ENCODE measurements around the gene AFAP1L2.

GRCh38 chr10:114319406-114320248, 84.7 kb downstream of the AFAP1L2 start:
- no peak for TF ChIP-seq CTCF (IDR thresholded peaks at IDR 0.05)
- TF ChIP-seq POLR2A (IDR thresholded peaks at IDR 0.05), result no peak

All from right lobe of liver (tissue), 4 donors.